Kidney (tissue), 14 donors: Measurements from ENCODE around the gene MREG. TPM values are rescaled to one million over a fixed set of nuclear protein-coding genes. Genes with fewer than 3 reads are reported as not detected.

Source experiments
- DNase-seq, 5 donors: peaks; one replicate each; pipeline ENCODE4 v3.0.0-alpha.2; 2013 to 2020
- FAIRE-seq: peaks from 2 replicates; lab custom pipeline; 2012; peaks lifted over from hg19 to GRCh38; lab: Jason Lieb, UNC
- H3K27ac ChIP-seq, 2 donors: one replicate each; pipeline ENCODE4 v1.7.0; 2013; ENCODE audit warnings: low read depth in 2 of 2, low read length in 2 of 2, inconsistent platforms in 1 of 2
- H3K27me3 ChIP-seq: one replicate; pipeline ENCODE4 v1.7.1; 2013; ENCODE audit warnings: low read length, inconsistent platforms; ENCODE audit not compliant: control insufficient read depth, insufficient read depth
- H3K36me3 ChIP-seq, 3 donors: one replicate each; pipeline versions ENCODE4 v1.7.0 to v1.7.1; 2013; ENCODE audit warnings: low read length in 3 of 3, control low read depth in 1 of 3, inconsistent platforms in 1 of 3; ENCODE audit not compliant: insufficient read depth in 3 of 3, control insufficient read depth in 2 of 3
- H3K4me1 ChIP-seq, 3 donors: one replicate each; pipeline versions ENCODE4 v1.7.0 to v1.7.1; 2013; ENCODE audit warnings: low read length in 3 of 3, inconsistent platforms in 1 of 3, low read depth in 1 of 3; ENCODE audit not compliant: control insufficient read depth in 2 of 3, insufficient read depth in 2 of 3
- H3K4me3 ChIP-seq, 3 donors: one replicate each; pipeline versions ENCODE4 v1.7.0 to v1.8.1; 2013; ENCODE audit warnings: low read length in 3 of 3, control low read depth in 1 of 3, inconsistent platforms in 1 of 3
- H3K9ac ChIP-seq, 3 donors: one replicate each; pipeline versions ENCODE4 v1.7.0 to v1.7.1; 2013; ENCODE audit warnings: low read length in 3 of 3, control low read depth in 1 of 3, inconsistent platforms in 1 of 3
- H3K9me3 ChIP-seq, 3 donors: one replicate each; pipeline versions ENCODE4 v1.7.0 to v1.7.1; 2013; ENCODE audit warnings: low read length in 3 of 3, control low read depth in 1 of 3, inconsistent platforms in 1 of 3; ENCODE audit not compliant: control insufficient read depth in 2 of 3, insufficient read depth in 1 of 3
- CTCF ChIP-seq: IDR thresholded peaks from 3 replicates; pipeline ENCODE4 v1.5.1; 2012; ENCODE audit warnings: mild to moderate bottlenecking, moderate library complexity, borderline replicate concordance; ENCODE audit not compliant: insufficient read depth; ENCODE audit errors: extremely low read depth
- intact Hi-C: fragments of 100-400 bp; cut with DNase I; formaldehyde crosslinking; loops from one replicate; pipeline ENCODE4 v1.11.1; 2022
- polyA plus RNA-seq: library from polyadenylated mRNA; stranded (reverse); fragments of 350-450 nt; fragmentation: Illumina TruSeq; extraction: RNeasy Lipid Tissue Mini Kit (QIAGEN cat#74804); gene quantifications from one replicate; pipeline ENCODE4 v1.2.3, GENCODE V29; 2014; ENCODE audit warnings: low read depth, low replicate concordance; ENCODE audit not compliant: insufficient read depth
- total RNA-seq: library from RNA; stranded (reverse); fragmentation: NEBNext Ultra II Directional; extraction: Animal tissue kit (Norgen Biotek cat#: 25700); gene quantifications from one replicate; pipeline ENCODE4 v1.2.1, GENCODE V29; 2021
- donor health status: control.
- donor health status: control.
- donor health status: control.
- donor health status: control.
- donor health status: control.
- donor health status: DM: yes; HTN: yes; CAD: no.
- donor health status: Normal renal cell carcinoma (clear cell type).

The MREG gene
- total and polyA plus RNA-seq, 2 donors from 2014 or later, result 3.6 to 16.7 TPM

GRCh38 chr2:216052420-216052819 is 39.1 kb upstream of the MREG start:
- Histone ChIP-seq H3K9ac (no peak overlapping the region), H3K9me3 (no peaks in the 10 kb centered on the region), H3K27ac (no peak overlapping the region), H3K4me3 (no peak overlapping the region), H3K27me3 (no peaks in the 10 kb centered on the region), H3K36me3 (peaks cover 0 to 7% (median 0%) of the 10 kb centered on the region in 3 donors), H3K4me1 (peaks cover 5 to 9% (median 8%) of the 10 kb centered on the region in 3 donors)
- no peak for FAIRE-seq
- intact Hi-C loops, result no loop called here
- DNase-seq, result no peak
- no peak for TF ChIP-seq CTCF

GRCh38 chr2:216051350-216051749 is 38.0 kb upstream of the MREG start:
- DNase-seq, result no peak
- Histone ChIP-seq H3K36me3 (peaks cover 0 to 11% (median 0%) of the 10 kb centered on the region in 3 donors), H3K4me1 (peaks cover 5 to 7% (median 5%) of the 10 kb centered on the region in 3 donors), H3K27me3 (no peaks in the 10 kb centered on the region), H3K9ac (no peak overlapping the region), H3K4me3 (no peak overlapping the region), H3K27ac (no peak overlapping the region), H3K9me3 (no peaks in the 10 kb centered on the region)
- FAIRE-seq, result no peak
- intact Hi-C loops, result no loop called here
- TF ChIP-seq CTCF, result no peak

- TF ChIP-seq CTCF, result no peak
- Histone ChIP-seq H3K9ac (no peak overlapping the region), H3K27me3 (no peaks in the 10 kb centered on the region), H3K4me3 (no peak overlapping the region), H3K9me3 (no peaks in the 10 kb centered on the region), H3K4me1 (no peaks in the 10 kb centered on the region), H3K36me3 (peaks cover 0 to 25% (median 0%) of the 10 kb centered on the region in 3 donors), H3K27ac (no peak overlapping the region)
- DNase-seq, result no peak
- FAIRE-seq, result no peak
- intact Hi-C loops, result no loop called here
Observed at GRCh38 chr2:216049452-216049851, 36.1 kb upstream of the MREG start.

- Histone ChIP-seq H3K27ac (no peak overlapping the region), H3K4me1 (no peaks in the 10 kb centered on the region), H3K4me3 (no peak overlapping the region), H3K9me3 (no peaks in the 10 kb centered on the region), H3K36me3 (peaks cover 2 to 36% (median 4%) of the 10 kb centered on the region in 3 donors), H3K27me3 (no peaks in the 10 kb centered on the region), H3K9ac (no peak overlapping the region)
- no peak for FAIRE-seq
- intact Hi-C loops, result no loop called here
- no peak for TF ChIP-seq CTCF
- peak in 2 of 5 donors; percentile 24 to 66 for DNase-seq
Observed at GRCh38 chr2:216047397-216047796, 34.0 kb upstream of the MREG start.
